ENCODE data around the gene DACT3.

DACT3 gene

GRCh38 chr19:46696866-46697203, 35.9 kb upstream of the DACT3 start:
- TF ChIP-seq CTCF (IDR thresholded peaks at IDR 0.05; ENCODE audit: insufficient read depth, missing control alignments) = no peak
- FAIRE-seq (no peak), DNase-seq (ENCODE audit: insufficient read length, low spot score) (no peak)

- no peak for FAIRE-seq
- no peak for TF ChIP-seq CTCF (IDR thresholded peaks at IDR 0.05; ENCODE audit: insufficient read depth, missing control alignments)
- no peak for DNase-seq (ENCODE audit: insufficient read length, low spot score)
Measured at GRCh38 chr19:46696052-46696451, 35.1 kb upstream of the DACT3 start.

GRCh38 chr19:46693760-46694159, 32.8 kb upstream of the DACT3 start:
- FAIRE-seq (no peak), DNase-seq (ENCODE audit: insufficient read length, low spot score) (no peak)
- no peak for TF ChIP-seq CTCF (IDR thresholded peaks at IDR 0.05; ENCODE audit: insufficient read depth, missing control alignments)

- no peak for TF ChIP-seq CTCF (IDR thresholded peaks at IDR 0.05; ENCODE audit: insufficient read depth, missing control alignments)
- DNase-seq (ENCODE audit: insufficient read length, low spot score) = no peak
- FAIRE-seq = no peak
Measured at GRCh38 chr19:46692918-46693722, 32.1 kb upstream of the DACT3 start.

GRCh38 chr19:46691948-46692347, 31.0 kb upstream of the DACT3 start:
- no peak for TF ChIP-seq CTCF (IDR thresholded peaks at IDR 0.05; ENCODE audit: insufficient read depth, missing control alignments)
- FAIRE-seq = no peak
- DNase-seq (ENCODE audit: insufficient read length, low spot score) = no peak

- no peak for TF ChIP-seq CTCF (IDR thresholded peaks at IDR 0.05; ENCODE audit: insufficient read depth, missing control alignments)
- FAIRE-seq = no peak
- no peak for DNase-seq (ENCODE audit: insufficient read length, low spot score)
Measured at GRCh38 chr19:46691104-46691503, 30.1 kb upstream of the DACT3 start.

- FAIRE-seq (no peak), DNase-seq (ENCODE audit: insufficient read length, low spot score) (no peak)
- no peak for TF ChIP-seq CTCF (IDR thresholded peaks at IDR 0.05; ENCODE audit: insufficient read depth, missing control alignments)
Measured at GRCh38 chr19:46689358-46689757, 28.4 kb upstream of the DACT3 start.

All from D721Med (cell line).